Measurements from ENCODE around the gene GATAD2A. TPM values are rescaled to one million over a fixed set of nuclear protein-coding genes. Genes with fewer than 3 reads are reported as not detected.

The GATAD2A gene
- total and polyA plus RNA-seq, 4 donors: 7.1 to 23.7 (median 18.2) TPM

GRCh38 chr19:19432732-19433131 is 27.3 kb downstream of the GATAD2A start:
- Histone ChIP-seq H3K9ac (ENCODE audit: low read depth in 1 of 2, low read length in 2 of 2) (no peak overlapping the region), H3K27ac (ENCODE audit: low read depth in 1 of 2, low read length in 2 of 2) (no peak overlapping the region), H3K36me3 (ENCODE audit: control insufficient read depth in 4 of 4, insufficient read depth in 3 of 4, low read depth in 1 of 4, low read length in 3 of 4) (no peaks in the 10 kb centered on the region), H3K9me3 (ENCODE audit: control insufficient read depth in 4 of 4, low read length in 3 of 4) (no peaks in the 10 kb centered on the region), H3K4me3 (ENCODE audit: low read depth in 1 of 3, low read length in 3 of 3) (no peak overlapping the region), H3K27me3 (ENCODE audit: control insufficient read depth in 4 of 4, insufficient read depth in 4 of 4, low read length in 3 of 4) (no peaks in the 10 kb centered on the region), H3K4me1 (ENCODE audit: control insufficient read depth in 4 of 4, insufficient read depth in 4 of 4, low read length in 3 of 4) (peaks cover 14 to 36% (median 31%) of the 10 kb centered on the region in 4 donors)
- 89% methylated on average over 2 of the region's 2 CpGs for WGBS
- TF ChIP-seq CTCF (IDR thresholded peaks at IDR 0.05; ENCODE audit: low read depth, low read length, missing input control) (no peak), YY1 (IDR thresholded peaks at IDR 0.05) (no peak), GABPA (IDR thresholded peaks at IDR 0.05 in 1 of 2, conservative IDR thresholded peaks at IDR 0.05 in 1 of 2) (no peak), FOXA2 (IDR thresholded peaks at IDR 0.05) (no peak), HNF4G (IDR thresholded peaks at IDR 0.05) (no peak), RXRA (IDR thresholded peaks at IDR 0.05) (no peak), FOXA1 (IDR thresholded peaks at IDR 0.05) (no peak), HNF4A (conservative IDR thresholded peaks at IDR 0.05) (no peak), ATF3 (IDR thresholded peaks at IDR 0.05) (no peak), TAF1 (conservative IDR thresholded peaks at IDR 0.05) (no peak), REST (IDR thresholded peaks at IDR 0.05) (no peak), JUND (IDR thresholded peaks at IDR 0.05) (no peak), MAX (IDR thresholded peaks at IDR 0.05) (no peak), SP1 (IDR thresholded peaks at IDR 0.05) (no peak), EGR1 (IDR thresholded peaks at IDR 0.05; ENCODE audit: low read depth in 2 of 2) (no peak), RAD21 (IDR thresholded peaks at IDR 0.05) (no peak), ZBTB33 (IDR thresholded peaks at IDR 0.05) (no peak), NR2F2 (IDR thresholded peaks at IDR 0.05) (no peak)
- no peak for DNase-seq (ENCODE audit: low spot score)
